ENCODE results near the gene ZNF566. TPM values are rescaled to one million over a fixed set of nuclear protein-coding genes. Genes with fewer than 3 reads are reported as not detected.
A peak's percentile ranks its signal among the peaks of the same experiment; 100 is the strongest.

Gene ZNF566
- total and polyA plus RNA-seq, 2 of the 13 experiments (the other 11 are each of a cell fraction or from before 2014, with no cell fraction given), result 4.8 to 13.7 TPM

GRCh38 chr19:36527873-36528193 is 38.5 kb upstream of the ZNF566 start (continued):
- TF ChIP-seq, protein P1, sequence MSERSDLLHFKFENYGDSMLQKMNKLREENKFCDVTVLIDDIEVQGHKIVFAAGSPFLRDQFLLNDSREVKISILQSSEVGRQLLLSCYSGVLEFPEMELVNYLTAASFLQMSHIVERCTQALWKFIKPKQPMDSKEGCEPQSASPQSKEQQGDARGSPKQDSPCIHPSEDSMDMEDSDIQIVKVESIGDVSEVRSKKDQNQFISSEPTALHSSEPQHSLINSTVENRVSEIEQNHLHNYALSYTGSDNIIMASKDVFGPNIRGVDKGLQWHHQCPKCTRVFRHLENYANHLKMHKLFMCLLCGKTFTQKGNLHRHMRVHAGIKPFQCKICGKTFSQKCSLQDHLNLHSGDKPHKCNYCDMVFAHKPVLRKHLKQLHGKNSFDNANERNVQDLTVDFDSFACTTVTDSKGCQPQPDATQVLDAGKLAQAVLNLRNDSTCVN (CRISPR knock-in tag; IDR thresholded peaks at IDR 0.05; ENCODE audit: borderline replicate concordance), result peak; percentile 10; the same call in 1 of the 2 replicates
- TF ChIP-seq NFE2 (CRISPR knock-in tag; IDR thresholded peaks at IDR 0.05) (no peak), ELF3 (CRISPR knock-in tag; IDR thresholded peaks at IDR 0.05) (no peak), ELF1 (CRISPR knock-in tag; IDR thresholded peaks at IDR 0.05) (no peak), ZNF747 (CRISPR knock-in tag; IDR thresholded peaks at IDR 0.05; ENCODE audit: borderline replicate concordance) (0 out of 2 replicates have a peak, but pooled peaks have one; percentile 57), ZNF362 (CRISPR knock-in tag; IDR thresholded peaks at IDR 0.05; ENCODE audit: borderline replicate concordance) (no peak), ZNF724P (CRISPR knock-in tag; IDR thresholded peaks at IDR 0.05; ENCODE audit: borderline replicate concordance) (no peak), SNAPC4 (CRISPR knock-in tag; IDR thresholded peaks at IDR 0.05) (no peak), ZNF318 (CRISPR knock-in tag; IDR thresholded peaks at IDR 0.05) (no peak), REPIN1 (CRISPR knock-in tag; IDR thresholded peaks at IDR 0.05; ENCODE audit: borderline replicate concordance, low read depth) (no peak), ZNF451 (CRISPR knock-in tag; IDR thresholded peaks at IDR 0.05) (no peak), ATF7 (IDR thresholded peaks at IDR 0.05) (no peak), ATF7 (CRISPR knock-in tag; IDR thresholded peaks at IDR 0.05) (no peak), ZC3H13 (CRISPR knock-in tag; IDR thresholded peaks at IDR 0.05) (0 out of 2 replicates have a peak, but pooled peaks have one; percentile 42), POLR2AphosphoS2 (IDR thresholded peaks at IDR 0.05; ENCODE audit: low read depth, low read length) (no peak)
